Endometrium (tissue), 2 donors: ENCODE data around the gene NCKAP5.

ENCODE experiments used
- FAIRE-seq: peaks from 2 replicates; lab custom pipeline; 2012; peaks lifted over from hg19 to GRCh38; lab: Jason Lieb, UNC
- donor health status: control.
- donor health status: control.

NCKAP5 gene

GRCh38 chr2:132662732-132663131 lies 905.5 kb downstream of the NCKAP5 start:
- peak; percentile 93 for FAIRE-seq

- no peak for FAIRE-seq
Observed at GRCh38 chr2:132659331-132659730, 908.9 kb downstream of the NCKAP5 start.

GRCh38 chr2:132656266-132656975 lies 911.8 kb downstream of the NCKAP5 start:
- no peak for FAIRE-seq

- no peak for FAIRE-seq
Observed at GRCh38 chr2:132654968-132655367, 913.3 kb downstream of the NCKAP5 start.

- FAIRE-seq: no peak
Observed at GRCh38 chr2:132654335-132654734, 913.9 kb downstream of the NCKAP5 start.

- FAIRE-seq: no peak
Observed at GRCh38 chr2:132652474-132652873, 915.8 kb downstream of the NCKAP5 start.

GRCh38 chr2:132651115-132652045 lies 916.9 kb downstream of the NCKAP5 start:
- FAIRE-seq: no peak

GRCh38 chr2:132646540-132647108 lies 921.6 kb downstream of the NCKAP5 start:
- FAIRE-seq: no peak

GRCh38 chr2:132645722-132646539 lies 922.3 kb downstream of the NCKAP5 start:
- FAIRE-seq: no peak

- no peak for FAIRE-seq
Observed at GRCh38 chr2:132645176-132645575, 923.1 kb downstream of the NCKAP5 start.

- no peak for FAIRE-seq
Observed at GRCh38 chr2:132642415-132642814, 925.8 kb downstream of the NCKAP5 start.

- FAIRE-seq: no peak
Observed at GRCh38 chr2:132641819-132642218, 926.4 kb downstream of the NCKAP5 start.

- no peak for FAIRE-seq
Observed at GRCh38 chr2:132640116-132640515, 928.1 kb downstream of the NCKAP5 start.

GRCh38 chr2:132638313-132639040 lies 929.8 kb downstream of the NCKAP5 start:
- no peak for FAIRE-seq

- FAIRE-seq: no peak
Observed at GRCh38 chr2:132636346-132636745, 931.9 kb downstream of the NCKAP5 start.

- FAIRE-seq: no peak
Observed at GRCh38 chr2:132633635-132634034, 934.6 kb downstream of the NCKAP5 start.

GRCh38 chr2:132632000-132632649 lies 936.1 kb downstream of the NCKAP5 start:
- no peak for FAIRE-seq

- FAIRE-seq: no peak
Observed at GRCh38 chr2:132627536-132627935, 940.7 kb downstream of the NCKAP5 start.

- FAIRE-seq: no peak
Observed at GRCh38 chr2:132623096-132623839, 945.0 kb downstream of the NCKAP5 start.
